Parathyroid adenoma (tissue), 2 donors: Measurements from ENCODE around the gene BFAR.
"Not testable (repeated sequence)": the region's sequence is repeated elsewhere in the genome, so short reads cannot be mapped to it uniquely, and the experiment has no call there.

ENCODE experiments used
- H2AFZ ChIP-seq: fragments of 300-600 bp; sonication (generic); one replicate; pipeline ENCODE4 v1.7.0; 2017; ENCODE audit warnings: antibody characterized with exemption, mild to moderate bottlenecking
- H3K27ac ChIP-seq: fragments of 300-600 bp; sonication (generic); one replicate; pipeline ENCODE4 v1.7.0; 2017
- H3K27me3 ChIP-seq: fragments of 300-600 bp; sonication (generic); one replicate; pipeline ENCODE4 v1.7.0; 2017; ENCODE audit warnings: low read length; ENCODE audit not compliant: control insufficient read depth, insufficient read depth
- H3K36me3 ChIP-seq: fragments of 300-600 bp; sonication (generic); one replicate; pipeline ENCODE4 v1.7.0; 2017; ENCODE audit warnings: low read length; ENCODE audit not compliant: control insufficient read depth, insufficient read depth
- H3K4me1 ChIP-seq: fragments of 300-600 bp; sonication (generic); one replicate; pipeline ENCODE4 v1.7.0; 2017; ENCODE audit warnings: control low read depth
- H3K4me2 ChIP-seq: fragments of 300-600 bp; sonication (generic); one replicate; pipeline ENCODE4 v1.7.0; 2017; ENCODE audit warnings: low read length
- H3K4me3 ChIP-seq: fragments of 300-600 bp; sonication (generic); one replicate; pipeline ENCODE4 v1.7.0; 2017; ENCODE audit warnings: low read depth, low read length
- H3K79me2 ChIP-seq: fragments of 300-600 bp; sonication (generic); one replicate; pipeline ENCODE4 v1.7.0; 2017; ENCODE audit warnings: control low read depth
- H3K9ac ChIP-seq: fragments of 300-600 bp; sonication (generic); one replicate; pipeline ENCODE4 v1.7.0; 2017; ENCODE audit warnings: mild to moderate bottlenecking
- H3K9me3 ChIP-seq: fragments of 300-600 bp; sonication (generic); one replicate; pipeline ENCODE4 v1.7.0; 2017; ENCODE audit warnings: low read length; ENCODE audit not compliant: control insufficient read depth
- TF ChIP-seq, protein P1 (sequence below): fragments of 300-600 bp; sonication (generic); IDR thresholded peaks from one replicate; pipeline ENCODE4 v1.7.0; 2017; ENCODE audit warnings: antibody characterized with exemption, mild to moderate bottlenecking
- donor health status: primary hyperparathyroidism.

BFAR gene

DNA sequence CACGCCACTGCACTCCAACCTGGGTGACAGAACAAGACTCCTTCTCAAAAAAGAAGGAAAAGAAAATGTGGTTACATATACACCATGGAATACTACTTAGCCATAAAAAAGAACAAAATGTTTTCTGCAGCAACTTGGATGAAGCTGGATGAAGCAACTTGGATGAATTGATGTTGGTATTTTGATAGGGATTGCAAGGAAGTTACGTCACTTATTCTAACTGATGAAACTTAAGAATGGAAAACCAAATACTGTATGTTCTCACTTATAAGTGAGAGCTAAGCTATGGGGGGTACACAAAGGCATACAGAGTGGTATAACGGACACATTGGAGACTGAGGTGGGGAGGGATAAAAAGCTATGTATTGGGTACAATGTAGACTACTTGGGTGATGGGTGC lies 43.9 kb downstream of the BFAR start:
- H3K4me3 ChIP-seq: no peak overlapping the region
- no peaks in the 10 kb centered on the region for H3K27me3 ChIP-seq
- no peak overlapping the region for H3K4me2 ChIP-seq
- H3K9me3 ChIP-seq: no peaks in the 10 kb centered on the region
- TF ChIP-seq, protein P1, sequence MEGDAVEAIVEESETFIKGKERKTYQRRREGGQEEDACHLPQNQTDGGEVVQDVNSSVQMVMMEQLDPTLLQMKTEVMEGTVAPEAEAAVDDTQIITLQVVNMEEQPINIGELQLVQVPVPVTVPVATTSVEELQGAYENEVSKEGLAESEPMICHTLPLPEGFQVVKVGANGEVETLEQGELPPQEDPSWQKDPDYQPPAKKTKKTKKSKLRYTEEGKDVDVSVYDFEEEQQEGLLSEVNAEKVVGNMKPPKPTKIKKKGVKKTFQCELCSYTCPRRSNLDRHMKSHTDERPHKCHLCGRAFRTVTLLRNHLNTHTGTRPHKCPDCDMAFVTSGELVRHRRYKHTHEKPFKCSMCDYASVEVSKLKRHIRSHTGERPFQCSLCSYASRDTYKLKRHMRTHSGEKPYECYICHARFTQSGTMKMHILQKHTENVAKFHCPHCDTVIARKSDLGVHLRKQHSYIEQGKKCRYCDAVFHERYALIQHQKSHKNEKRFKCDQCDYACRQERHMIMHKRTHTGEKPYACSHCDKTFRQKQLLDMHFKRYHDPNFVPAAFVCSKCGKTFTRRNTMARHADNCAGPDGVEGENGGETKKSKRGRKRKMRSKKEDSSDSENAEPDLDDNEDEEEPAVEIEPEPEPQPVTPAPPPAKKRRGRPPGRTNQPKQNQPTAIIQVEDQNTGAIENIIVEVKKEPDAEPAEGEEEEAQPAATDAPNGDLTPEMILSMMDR: no peak
- no peaks in the 10 kb centered on the region for H3K79me2 ChIP-seq
- no peaks in the 10 kb centered on the region for H3K4me1 ChIP-seq
- H3K36me3 ChIP-seq: no peaks in the 10 kb centered on the region
- no peak overlapping the region for H3K9ac ChIP-seq
- H3K27ac ChIP-seq: no peak overlapping the region
- H2AFZ ChIP-seq: no peak overlapping the region

DNA sequence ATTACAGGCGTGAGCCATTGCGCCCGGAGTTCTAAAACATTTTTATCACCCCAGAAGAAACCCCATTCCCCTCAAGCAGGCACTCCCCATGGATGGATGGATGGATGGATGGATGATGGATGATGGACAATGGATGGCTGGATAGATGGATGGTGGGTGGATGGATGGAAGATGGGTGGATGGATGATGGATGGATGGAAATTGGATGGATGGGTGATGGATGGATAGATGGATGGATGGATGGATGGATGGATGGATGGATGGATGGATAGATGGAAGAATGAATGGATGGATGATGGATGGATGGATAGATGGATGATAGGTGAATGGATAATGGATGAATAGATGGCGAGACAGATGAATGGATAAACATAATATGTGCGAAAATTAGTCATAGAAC lies 44.9 kb downstream of the BFAR start:
- Histone ChIP-seq H2AFZ (no peak overlapping the region), H3K4me3 (no peak overlapping the region)

DNA sequence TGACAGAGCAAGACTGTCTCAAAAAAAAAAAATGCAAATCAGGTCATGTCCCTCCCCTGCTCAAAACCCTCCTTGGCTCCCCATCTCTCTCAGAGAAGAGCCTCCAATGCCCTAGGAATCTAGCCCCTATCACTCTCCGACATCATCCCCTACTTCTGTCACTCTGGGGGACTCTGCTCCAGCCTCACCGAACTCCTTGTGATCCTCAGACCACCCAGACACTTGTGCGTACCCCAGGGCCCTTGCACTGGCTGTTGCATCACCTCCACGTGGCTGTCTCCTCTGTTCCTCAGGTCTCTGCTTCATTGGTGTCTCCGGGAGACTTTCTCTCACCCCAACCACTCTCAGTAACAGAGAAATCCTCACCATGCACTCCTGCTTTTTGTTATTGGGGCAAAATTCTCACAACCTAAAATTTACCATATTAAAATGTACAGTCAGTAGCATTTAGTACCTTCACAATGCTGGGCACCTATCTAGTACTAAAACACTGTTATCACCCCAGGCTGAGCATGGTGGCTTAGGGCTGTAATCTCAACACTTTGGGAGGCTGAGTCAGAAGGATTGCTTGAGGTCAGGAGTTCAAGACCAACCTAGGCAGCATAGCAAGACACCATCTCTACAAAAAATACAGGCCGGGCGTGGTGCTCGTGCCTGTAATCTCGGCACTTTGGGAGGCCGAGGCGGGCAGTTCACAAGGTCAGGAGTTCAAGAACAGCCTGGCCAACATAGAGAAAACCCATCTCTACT lies 46.2 kb downstream of the BFAR start:
- Histone ChIP-seq H3K4me2 (no peak overlapping the region), H3K27ac (no peak overlapping the region), H3K27me3 (no peaks in the 10 kb centered on the region), H3K4me1 (no peaks in the 10 kb centered on the region), H3K9ac (no peak overlapping the region), H3K4me3 (no peak overlapping the region), H2AFZ (no peak overlapping the region), H3K9me3 (no peaks in the 10 kb centered on the region), H3K36me3 (no peaks in the 10 kb centered on the region), H3K79me2 (no peaks in the 10 kb centered on the region)
- TF ChIP-seq, protein P1: no peak

More for the DNA sequence above, 44.9 kb downstream of the BFAR start:
- H3K27me3 ChIP-seq: no peaks in the 10 kb centered on the region
- no peaks in the 10 kb centered on the region for H3K79me2 ChIP-seq
- H3K9ac ChIP-seq: no peak overlapping the region
- no peak overlapping the region for H3K4me2 ChIP-seq
- H3K9me3 ChIP-seq: no peaks in the 10 kb centered on the region
- H3K36me3 ChIP-seq: no peaks in the 10 kb centered on the region
- no peak overlapping the region for H3K27ac ChIP-seq
- TF ChIP-seq, protein P1: no peak
- H3K4me1 ChIP-seq: no peaks in the 10 kb centered on the region

DNA sequence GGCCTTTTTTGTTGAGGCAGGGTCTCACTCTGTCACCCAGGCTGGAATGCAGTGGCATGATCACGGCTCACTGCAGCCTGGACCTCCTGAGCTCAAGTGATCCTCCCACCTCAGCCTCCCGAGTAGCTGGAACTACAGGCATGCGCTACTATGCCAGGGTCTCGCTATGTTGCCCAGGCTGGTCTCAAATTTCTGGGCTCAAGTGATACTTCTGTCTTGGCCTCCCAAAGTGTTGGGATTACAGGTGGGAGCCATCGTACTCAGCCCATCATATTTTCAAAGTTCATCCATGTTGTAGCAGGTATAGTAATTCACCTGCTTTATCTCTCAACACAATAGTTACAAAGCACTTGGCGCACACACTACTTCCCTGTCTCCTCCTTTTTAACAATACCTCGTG lies 47.6 kb downstream of the BFAR start:
- H3K79me2 ChIP-seq, H3K36me3 ChIP-seq, H3K9me3 ChIP-seq, H3K4me2 ChIP-seq, H3K27ac ChIP-seq, H3K9ac ChIP-seq, H3K4me3 ChIP-seq, H3K27me3 ChIP-seq, H3K4me1 ChIP-seq, H2AFZ ChIP-seq: not testable (repeated sequence)

DNA sequence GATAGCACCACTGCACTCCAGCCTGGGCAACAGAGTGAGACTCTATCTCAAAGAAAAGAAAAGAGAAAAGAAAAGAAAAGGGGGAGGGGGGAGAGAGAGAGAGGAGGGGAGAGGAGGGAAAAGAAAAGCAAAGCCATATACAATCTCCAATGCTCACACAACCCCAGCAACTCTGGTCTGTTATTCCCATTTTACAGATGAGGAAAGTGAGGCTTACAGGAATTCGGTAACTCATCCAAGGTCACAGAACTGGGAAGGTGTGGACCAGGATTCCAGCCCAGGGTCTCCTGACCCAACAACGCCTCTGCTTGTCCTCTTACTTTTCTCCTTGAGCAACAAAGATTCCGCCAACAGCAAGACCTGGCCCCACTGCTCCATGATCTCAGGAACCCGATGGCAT lies 48.4 kb downstream of the BFAR start:
- TF ChIP-seq, protein P1: no peak
- no peak overlapping the region for H3K9ac ChIP-seq

More for the DNA sequence above, 48.4 kb downstream of the BFAR start:
- Histone ChIP-seq H3K79me2 (no peaks in the 10 kb centered on the region), H3K27ac (no peak overlapping the region), H3K27me3 (no peaks in the 10 kb centered on the region), H2AFZ (no peak overlapping the region), H3K36me3 (no peaks in the 10 kb centered on the region), H3K4me3 (no peak overlapping the region), H3K9me3 (no peaks in the 10 kb centered on the region), H3K4me1 (no peaks in the 10 kb centered on the region), H3K4me2 (no peak overlapping the region)
